ENCODE results near the gene CHAF1B. TPM values are rescaled to one million over a fixed set of nuclear protein-coding genes. Genes with fewer than 3 reads are reported as not detected.
A peak's percentile ranks its signal among the peaks of the same experiment; 100 is the strongest.
"Not testable (repeated sequence)": the region's sequence is repeated elsewhere in the genome, so short reads cannot be mapped to it uniquely, and the experiment has no call there.

Gene CHAF1B
- total RNA-seq, 4 donors from 2014 or later: 0.37 to 2.0 (median 0.73) TPM

GRCh38 chr21:36386031-36386642 is 945 bp downstream of the CHAF1B start:
- intact Hi-C loops (cut with DNase I; ENCODE audit: low total_unique reads): no loop called here
- Histone ChIP-seq H3K27me3 (no peaks in the 10 kb centered on the region), H3K27ac (peak overlapping the region in 3 of 4 donors; percentile 49 to 70 (median 58)), H3K4me1 (peaks cover 0 to 11% (median 9%) of the 10 kb centered on the region in 4 donors), H3K36me3 (no peaks in the 10 kb centered on the region), H3K9me3 (no peaks in the 10 kb centered on the region), H3K4me3 (peak overlapping the region in 3 of 4 donors; percentile 66 to 76 (median 75))
- in situ Hi-C loops (cut with MboI; ENCODE audit: low pct_ligation_motif_present in 1 of 4, low pct_unique_long_range_greater_than_20kb in 1 of 4, low sequenced_read_pairs in 3 of 4): no loop called here
- no peak for DNase-seq
- no peak for TF ChIP-seq EP300 (IDR thresholded peaks at IDR 0.05; ENCODE audit: low read depth)
- TF ChIP-seq POLR2AphosphoS5 (IDR thresholded peaks at IDR 0.05): no peak
- TF ChIP-seq, protein P1, sequence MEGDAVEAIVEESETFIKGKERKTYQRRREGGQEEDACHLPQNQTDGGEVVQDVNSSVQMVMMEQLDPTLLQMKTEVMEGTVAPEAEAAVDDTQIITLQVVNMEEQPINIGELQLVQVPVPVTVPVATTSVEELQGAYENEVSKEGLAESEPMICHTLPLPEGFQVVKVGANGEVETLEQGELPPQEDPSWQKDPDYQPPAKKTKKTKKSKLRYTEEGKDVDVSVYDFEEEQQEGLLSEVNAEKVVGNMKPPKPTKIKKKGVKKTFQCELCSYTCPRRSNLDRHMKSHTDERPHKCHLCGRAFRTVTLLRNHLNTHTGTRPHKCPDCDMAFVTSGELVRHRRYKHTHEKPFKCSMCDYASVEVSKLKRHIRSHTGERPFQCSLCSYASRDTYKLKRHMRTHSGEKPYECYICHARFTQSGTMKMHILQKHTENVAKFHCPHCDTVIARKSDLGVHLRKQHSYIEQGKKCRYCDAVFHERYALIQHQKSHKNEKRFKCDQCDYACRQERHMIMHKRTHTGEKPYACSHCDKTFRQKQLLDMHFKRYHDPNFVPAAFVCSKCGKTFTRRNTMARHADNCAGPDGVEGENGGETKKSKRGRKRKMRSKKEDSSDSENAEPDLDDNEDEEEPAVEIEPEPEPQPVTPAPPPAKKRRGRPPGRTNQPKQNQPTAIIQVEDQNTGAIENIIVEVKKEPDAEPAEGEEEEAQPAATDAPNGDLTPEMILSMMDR (IDR thresholded peaks at IDR 0.05): no peak
- TF ChIP-seq POLR2A (IDR thresholded peaks at IDR 0.05): no peak
- WGBS, 2 donors (ENCODE audit: low coverage in 1 of 2): 73 to 80% methylated on average over 13 to 21 of the region's 21 CpGs

DNA sequence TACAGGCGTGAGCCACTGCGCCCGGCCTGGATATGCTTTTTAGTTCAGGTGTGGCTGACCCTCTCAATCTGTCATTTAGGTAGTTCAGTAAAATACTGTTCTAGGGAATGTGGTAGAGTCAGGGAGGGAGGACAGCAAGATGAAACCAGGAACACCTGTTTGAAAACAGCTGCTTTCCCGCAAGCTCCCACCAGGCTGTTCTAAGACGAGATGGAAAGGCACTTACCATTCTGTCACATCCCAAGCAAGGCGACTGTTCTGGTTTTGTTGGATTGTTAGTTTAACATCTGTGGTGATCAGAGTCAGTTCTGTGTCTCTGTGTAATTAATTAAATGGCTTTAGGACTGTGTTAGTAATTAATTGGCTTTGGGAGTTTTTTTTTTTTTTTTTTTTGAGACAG is 2.9 kb downstream of the CHAF1B start:
- H3K9me3 ChIP-seq: no peaks in the 10 kb centered on the region
- peaks cover 0 to 11% (median 9%) of the 10 kb centered on the region in 4 donors for H3K4me1 ChIP-seq
- H3K27ac ChIP-seq: no peak overlapping the region
- WGBS, 2 donors (ENCODE audit: low coverage in 1 of 2): 98% methylated on average over 6 of the region's 6 CpGs; no CpG with 5 or more reads in 1 of the 2 donors
- TF ChIP-seq EP300 (IDR thresholded peaks at IDR 0.05; ENCODE audit: low read depth) (no peak), POLR2AphosphoS5 (IDR thresholded peaks at IDR 0.05) (no peak), POLR2A (IDR thresholded peaks at IDR 0.05) (no peak)
- TF ChIP-seq, protein P1 (IDR thresholded peaks at IDR 0.05): no peak
- H3K27me3 ChIP-seq: no peaks in the 10 kb centered on the region
- intact Hi-C loops (cut with DNase I; ENCODE audit: low total_unique reads): no loop called here
- DNase-seq: no peak
- no peak overlapping the region for H3K4me3 ChIP-seq
- H3K36me3 ChIP-seq: no peaks in the 10 kb centered on the region
- in situ Hi-C loops (cut with MboI; ENCODE audit: low pct_ligation_motif_present in 1 of 4, low pct_unique_long_range_greater_than_20kb in 1 of 4, low sequenced_read_pairs in 3 of 4): no loop called here

DNA sequence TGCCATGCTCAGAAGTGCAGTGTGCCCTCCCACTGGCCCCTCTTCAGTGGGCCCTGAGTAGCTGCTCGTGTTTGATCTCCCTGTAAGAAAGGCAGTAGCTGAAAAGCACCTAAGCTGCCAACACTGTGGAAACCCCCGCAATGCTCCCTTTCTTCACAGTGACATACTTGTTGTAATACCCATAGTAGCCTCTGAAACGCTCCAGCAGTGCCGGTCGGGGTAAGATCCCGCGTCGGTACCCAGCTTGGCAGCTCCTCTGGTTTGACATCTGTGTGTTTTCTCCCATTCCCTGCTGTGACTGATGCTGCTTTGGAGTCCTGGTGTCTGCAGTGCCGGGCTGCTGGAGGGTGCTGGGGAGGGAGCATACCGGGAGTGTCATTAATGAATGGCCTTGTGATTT is 3.6 kb downstream of the CHAF1B start:
- in situ Hi-C loops (cut with MboI; ENCODE audit: low pct_ligation_motif_present in 1 of 4, low pct_unique_long_range_greater_than_20kb in 1 of 4, low sequenced_read_pairs in 3 of 4): no loop called here
- no peak for TF ChIP-seq POLR2A (IDR thresholded peaks at IDR 0.05)
- TF ChIP-seq, protein P1 (IDR thresholded peaks at IDR 0.05): no peak
- no peak for TF ChIP-seq EP300 (IDR thresholded peaks at IDR 0.05; ENCODE audit: low read depth)
- no peak for TF ChIP-seq POLR2AphosphoS5 (IDR thresholded peaks at IDR 0.05)
- H3K27me3 ChIP-seq: no peaks in the 10 kb centered on the region
- no peaks in the 10 kb centered on the region for H3K9me3 ChIP-seq
- intact Hi-C loops (cut with DNase I; ENCODE audit: low total_unique reads): no loop called here
- no peak overlapping the region for H3K27ac ChIP-seq
- no peak overlapping the region for H3K4me3 ChIP-seq
- H3K4me1 ChIP-seq: peaks cover 0 to 11% (median 9%) of the 10 kb centered on the region in 4 donors
- WGBS, 2 donors (ENCODE audit: low coverage in 1 of 2): 71 to 90% methylated on average over 7 to 10 of the region's 10 CpGs
- H3K36me3 ChIP-seq: no peaks in the 10 kb centered on the region
- DNase-seq: no peak

- H3K27ac ChIP-seq; H3K4me1 ChIP-seq; DNase-seq; H3K27me3 ChIP-seq; intact Hi-C loops (cut with DNase I; ENCODE audit: low total_unique reads); in situ Hi-C loops (cut with MboI; ENCODE audit: low pct_ligation_motif_present in 1 of 4, low pct_unique_long_range_greater_than_20kb in 1 of 4, low sequenced_read_pairs in 3 of 4); H3K4me3 ChIP-seq; H3K36me3 ChIP-seq; H3K9me3 ChIP-seq: not testable (repeated sequence)
- 90 to 96% methylated on average over 5 to 6 of the region's 6 CpGs for WGBS, 2 donors (ENCODE audit: low coverage in 1 of 2)
These were observed 6.5 kb downstream of the CHAF1B start for GRCh38 chr21:36391649-36392048.

Measured in transverse colon (tissue), 4 donors.